Keratinocyte (primary cell): ENCODE data around the gene FBN1. TPM values are rescaled to one million over a fixed set of nuclear protein-coding genes. Genes with fewer than 3 reads are reported as not detected.

Experiments used
- DNase-seq: peaks from one replicate; pipeline ENCODE4 v3.0.0-alpha.2; 2011; ENCODE audit warnings: low read depth, missing footprints, low spot score
- FAIRE-seq: peaks from 2 replicates; lab custom pipeline; 2011; peaks lifted over from hg19 to GRCh38; lab: Jason Lieb, UNC
- H2AFZ ChIP-seq: 2 replicates; pipeline ENCODE4 v1.6.0; 2012; ENCODE audit warnings: low read length, control low read depth, inconsistent platforms; ENCODE audit not compliant: control insufficient read depth
- H3K27ac ChIP-seq: 2 replicates; pipeline ENCODE4 v1.5.1; 2011; ENCODE audit warnings: low read length; ENCODE audit not compliant: control insufficient read depth, insufficient read depth
- H3K27me3 ChIP-seq: 3 replicates; pipeline ENCODE4 v1.6.0; 2011; ENCODE audit warnings: low read length; ENCODE audit not compliant: control insufficient read depth, insufficient read depth; ENCODE audit errors: extremely low read depth
- H3K36me3 ChIP-seq, 2 experiments: 2 replicates in 1 of 2; 3 replicates in 1 of 2; pipeline ENCODE4 v1.5.1; 2011; ENCODE audit warnings: low read length in 2 of 2, mild to moderate bottlenecking in 1 of 2; ENCODE audit not compliant: control insufficient read depth in 2 of 2, insufficient read depth in 2 of 2; ENCODE audit errors: extremely low read depth in 1 of 2
- H3K4me1 ChIP-seq: 3 replicates; pipeline ENCODE4 v1.5.1; 2011; ENCODE audit warnings: low read length; ENCODE audit not compliant: control insufficient read depth, insufficient read depth; ENCODE audit errors: extremely low read depth
- H3K4me2 ChIP-seq: 3 replicates; pipeline ENCODE4 v1.6.0; 2011; ENCODE audit warnings: low read depth, low read length; ENCODE audit not compliant: control insufficient read depth, insufficient read depth; ENCODE audit errors: extremely low read depth
- H3K4me3 ChIP-seq, 3 experiments: fragments of 200-600 bp in 1 of 3; sonication (generic) in 1 of 3; 2 replicates in 2 of 3; 3 replicates in 1 of 3; pipeline ENCODE4 v1.5.1; 2011 to 2016; ENCODE audit warnings: low read length in 3 of 3, mild to moderate bottlenecking in 3 of 3, control low read depth in 2 of 3, inconsistent platforms in 1 of 3, low read depth in 1 of 3, mixed read lengths in 1 of 3, mixed run types in 1 of 3, moderate library complexity in 1 of 3; ENCODE audit not compliant: control insufficient read depth in 2 of 3, insufficient read depth in 2 of 3; ENCODE audit errors: extremely low read depth in 1 of 3
- H3K79me2 ChIP-seq: 2 replicates; pipeline ENCODE4 v1.6.0; 2012; ENCODE audit warnings: low read length; ENCODE audit not compliant: control insufficient read depth, insufficient read depth
- H3K9ac ChIP-seq: 3 replicates; pipeline ENCODE4 v1.6.0; 2011; ENCODE audit warnings: low read length; ENCODE audit not compliant: control insufficient read depth, insufficient read depth; ENCODE audit errors: extremely low read depth
- H3K9me1 ChIP-seq: 3 replicates; pipeline ENCODE4 v1.6.0; 2011; ENCODE audit warnings: low read length; ENCODE audit not compliant: control insufficient read depth, insufficient read depth; ENCODE audit errors: extremely low read depth
- H3K9me3 ChIP-seq: 2 replicates; pipeline ENCODE4 v1.5.1; 2012; ENCODE audit warnings: low read depth, low read length; ENCODE audit not compliant: control insufficient read depth
- H4K20me1 ChIP-seq: 3 replicates; pipeline ENCODE4 v1.6.0; 2011; ENCODE audit warnings: low read length; ENCODE audit not compliant: control insufficient read depth, insufficient read depth; ENCODE audit errors: extremely low read depth
- EZH2 ChIP-seq: IDR thresholded peaks from one replicate; pipeline ENCODE4 v1.6.1; 2012; ENCODE audit warnings: inconsistent platforms, mild to moderate bottlenecking, low read length, moderate library complexity
- dilution Hi-C: fragments of 300-500 bp; cut with MboI; formaldehyde crosslinking; loops from one replicate; pipeline ENCODE4 v1.7.0; 2020; ENCODE audit warnings: low sequenced_read_pairs; ENCODE audit not compliant: extremely low pct_ligation_motif_present
- polyA plus RNA-seq, 5 experiments: library from polyadenylated mRNA; depleted of rRNA in 3 of 5; stranded (reverse) in 3 of 5; stranded (forward) in 1 of 5; unstranded in 1 of 5; fragments of >200 nt; gene quantifications; 1 replicate in 1 of 5; 2 replicates in 3 of 5; 3 replicates in 1 of 5; pipeline versions ENCODE4 v1.2.1 to v1.2.3, GENCODE V29; 2011 to 2012; ENCODE audit warnings: missing spikeins in 2 of 5, low read depth in 1 of 5, low replicate concordance in 1 of 5
- TF ChIP-seq, protein P1 (sequence below), 3 experiments: IDR thresholded peaks in 1 of 3; conservative IDR thresholded peaks in 1 of 3; optimal IDR thresholded peaks in 1 of 3; 2 replicates in 2 of 3; 3 replicates in 1 of 3; pipeline versions ENCODE3 to v1.5.1; 2011; ENCODE audit warnings: low read length in 3 of 3, mild to moderate bottlenecking in 3 of 3, moderate library complexity in 2 of 3, control low read depth in 1 of 3, inconsistent platforms in 1 of 3; ENCODE audit not compliant: insufficient read depth in 2 of 3; ENCODE audit errors: extremely low read depth in 1 of 3

FBN1 gene
- polyA plus RNA-seq, 1 donor (not counting 4 experiments of a cell fraction or from before 2014, with no cell fraction given) = 3.5 TPM

DNA sequence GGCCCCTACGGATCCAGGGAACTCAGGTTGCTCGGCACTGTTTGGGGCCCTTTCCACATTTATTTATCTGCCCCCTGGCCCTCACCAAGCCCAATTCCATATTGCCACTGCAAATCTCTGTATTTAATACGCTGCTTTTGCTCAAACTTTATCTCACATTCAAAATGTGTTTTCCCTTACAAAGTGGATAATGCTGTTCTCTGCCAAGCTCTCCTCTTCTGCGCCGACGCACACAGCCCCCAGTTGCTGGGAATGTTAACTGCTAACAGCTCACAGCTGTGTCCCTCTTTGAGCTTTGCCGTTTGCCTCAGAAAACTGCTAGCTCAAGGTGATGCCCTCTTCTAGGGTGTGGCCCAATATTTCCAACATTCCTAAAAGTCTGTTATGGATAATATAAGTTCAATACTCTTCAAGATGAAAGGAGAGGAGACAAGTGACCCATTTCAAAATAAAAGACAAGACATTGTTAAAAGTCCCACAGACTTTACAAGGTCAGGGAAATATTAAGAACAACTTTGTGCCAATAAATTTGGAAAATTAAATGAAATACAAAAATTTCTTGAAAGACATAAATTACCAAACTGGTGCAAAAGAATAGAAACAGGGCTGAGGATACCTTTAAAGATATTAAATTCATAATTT, 12.6 kb upstream of the FBN1 start:
- H3K4me1 ChIP-seq = no peaks in the 10 kb centered on the region
- H3K4me2 ChIP-seq = no peak overlapping the region
- H3K36me3 ChIP-seq = no peaks in the 10 kb centered on the region
- dilution Hi-C loops = no loop called here
- no peaks in the 10 kb centered on the region for H3K9me1 ChIP-seq
- no peaks in the 10 kb centered on the region for H3K79me2 ChIP-seq
- FAIRE-seq (no peak), DNase-seq (no peak)
- H2AFZ ChIP-seq = no peak overlapping the region
- TF ChIP-seq, protein P1, sequence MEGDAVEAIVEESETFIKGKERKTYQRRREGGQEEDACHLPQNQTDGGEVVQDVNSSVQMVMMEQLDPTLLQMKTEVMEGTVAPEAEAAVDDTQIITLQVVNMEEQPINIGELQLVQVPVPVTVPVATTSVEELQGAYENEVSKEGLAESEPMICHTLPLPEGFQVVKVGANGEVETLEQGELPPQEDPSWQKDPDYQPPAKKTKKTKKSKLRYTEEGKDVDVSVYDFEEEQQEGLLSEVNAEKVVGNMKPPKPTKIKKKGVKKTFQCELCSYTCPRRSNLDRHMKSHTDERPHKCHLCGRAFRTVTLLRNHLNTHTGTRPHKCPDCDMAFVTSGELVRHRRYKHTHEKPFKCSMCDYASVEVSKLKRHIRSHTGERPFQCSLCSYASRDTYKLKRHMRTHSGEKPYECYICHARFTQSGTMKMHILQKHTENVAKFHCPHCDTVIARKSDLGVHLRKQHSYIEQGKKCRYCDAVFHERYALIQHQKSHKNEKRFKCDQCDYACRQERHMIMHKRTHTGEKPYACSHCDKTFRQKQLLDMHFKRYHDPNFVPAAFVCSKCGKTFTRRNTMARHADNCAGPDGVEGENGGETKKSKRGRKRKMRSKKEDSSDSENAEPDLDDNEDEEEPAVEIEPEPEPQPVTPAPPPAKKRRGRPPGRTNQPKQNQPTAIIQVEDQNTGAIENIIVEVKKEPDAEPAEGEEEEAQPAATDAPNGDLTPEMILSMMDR (optimal IDR thresholded peaks at IDR 0.05 in 1 of 3, IDR thresholded peaks at IDR 0.05 in 1 of 3, conservative IDR thresholded peaks at IDR 0.05 in 1 of 3; ENCODE audit: extremely low read depth in 1 of 3, insufficient read depth in 2 of 3, low read length in 3 of 3) = no peak
- no peak for TF ChIP-seq EZH2
- H3K27ac ChIP-seq = no peak overlapping the region
- H3K27me3 ChIP-seq = no peaks in the 10 kb centered on the region
- no peak overlapping the region for H3K4me3 ChIP-seq
- no peaks in the 10 kb centered on the region for H3K9me3 ChIP-seq
- H3K9ac ChIP-seq = no peak overlapping the region
- H4K20me1 ChIP-seq = no peaks in the 10 kb centered on the region

DNA sequence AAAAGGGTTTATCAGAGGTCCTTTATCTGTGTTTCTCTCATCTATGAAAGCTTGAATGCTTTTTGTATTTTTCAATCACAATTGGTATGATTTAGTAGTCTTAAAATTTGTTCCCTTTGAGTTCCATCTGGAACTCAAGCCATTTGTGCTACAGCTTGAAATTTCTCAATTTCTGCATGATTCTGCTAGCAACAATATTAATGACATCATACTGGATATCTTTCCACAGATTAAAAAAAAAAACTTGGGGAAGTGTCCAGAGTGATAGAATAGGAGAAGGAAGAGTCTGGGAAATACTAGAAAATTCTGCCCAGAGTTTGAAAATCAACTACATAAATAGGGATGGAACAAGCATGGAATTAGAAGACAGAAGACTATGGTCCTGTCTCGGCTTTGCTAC, 9.3 kb upstream of the FBN1 start:
- dilution Hi-C loops = no loop called here
- Histone ChIP-seq H3K79me2 (no peaks in the 10 kb centered on the region), H4K20me1 (no peaks in the 10 kb centered on the region), H3K9ac (no peak overlapping the region), H3K4me1 (no peaks in the 10 kb centered on the region), H3K27ac (no peak overlapping the region), H3K4me3 (no peak overlapping the region), H3K9me1 (no peaks in the 10 kb centered on the region), H3K36me3 (no peaks in the 10 kb centered on the region), H3K9me3 (no peaks in the 10 kb centered on the region), H2AFZ (no peak overlapping the region), H3K4me2 (no peak overlapping the region), H3K27me3 (no peaks in the 10 kb centered on the region)
- TF ChIP-seq, protein P1 (optimal IDR thresholded peaks at IDR 0.05 in 1 of 3, IDR thresholded peaks at IDR 0.05 in 1 of 3, conservative IDR thresholded peaks at IDR 0.05 in 1 of 3; ENCODE audit: extremely low read depth in 1 of 3, insufficient read depth in 2 of 3, low read length in 3 of 3) = no peak
- no peak for TF ChIP-seq EZH2
- DNase-seq (no peak), FAIRE-seq (no peak)
